K562 (cell line): Measurements from ENCODE around the gene IL17REL. TPM values are rescaled to one million over a fixed set of nuclear protein-coding genes. Genes with fewer than 3 reads are reported as not detected.
A peak's percentile ranks its signal among the peaks of the same experiment; 100 is the strongest.

Experiments
- ATAC-seq: fragments of 200-7000 bp; cut with Tn5 transposase; 3 replicates; pipeline ENCODE4 v1.9.1; 2020; ENCODE audit warnings: moderate library complexity
- BruUV-seq: library from RNA; stranded (reverse); fragments of 400-500 nt; replicated peaks from 2 replicates; lab custom pipeline; 2021; lab: Mats Ljungman, UMichigan
- CTCF ChIA-PET: fragments of 300-600 bp; formaldehyde crosslinking; extraction: SDS; loops from one replicate; lab custom pipeline; 2021; ENCODE audit warnings: low intra/inter-chr PET ratio; lab: Yijun Ruan, JAX
- POLR2A ChIA-PET: fragments of 300-600, 350-650 bp; sonication (Branson Sonifier 250); formaldehyde crosslinking; extraction: SDS; loops from one replicate; lab custom pipeline; 2021; ENCODE audit warnings: antibody characterized with exemption, inconsistent platforms; lab: Yijun Ruan, JAX
- DNase-seq, 4 experiments: peaks; one replicate each; pipeline versions ENCODE4 v3.0.0 to v3.0.0-alpha.2; 2011 to 2018; ENCODE audit warnings: low spot score in 3 of 4, mixed read lengths in 3 of 4; ENCODE audit errors: extremely low read depth in 1 of 4
- FAIRE-seq: peaks from 2 replicates; lab custom pipeline; 2011; peaks lifted over from hg19 to GRCh38; lab: Jason Lieb, UNC
- H2AFZ ChIP-seq: 2 replicates; pipeline ENCODE4 v1.6.0; 2011; ENCODE audit warnings: low read depth, low read length, control low read depth, inconsistent platforms
- H3K27ac ChIP-seq: fragments of 200-600 bp; 3 replicates; pipeline ENCODE4 v1.8.0; 2011; ENCODE audit warnings: low read depth, mild to moderate bottlenecking, control low read depth, inconsistent platforms, low read length, moderate library complexity, mixed read lengths; ENCODE audit errors: extremely low read depth
- H3K27me3 ChIP-seq, 2 experiments: fragments of 300-600 bp in 1 of 2; 2 replicates in 1 of 2; 3 replicates in 1 of 2; pipeline versions ENCODE4 v1.6.0 to v1.8.0; 2011; ENCODE audit warnings: inconsistent platforms in 2 of 2, low read length in 2 of 2, mild to moderate bottlenecking in 1 of 2, mixed read lengths in 1 of 2, moderate library complexity in 1 of 2; ENCODE audit not compliant: control insufficient read depth in 2 of 2, insufficient read depth in 2 of 2
- H3K36me3 ChIP-seq: fragments of 300-600 bp; 3 replicates; pipeline ENCODE4 v1.8.0; 2011; ENCODE audit warnings: mild to moderate bottlenecking, low read length, inconsistent platforms; ENCODE audit not compliant: control insufficient read depth, insufficient read depth
- H3K4me1 ChIP-seq, 2 experiments: fragments of 200-600 bp in 1 of 2; replicated peaks in 1 of 2; 2 replicates in 1 of 2; 3 replicates in 1 of 2; pipeline versions ENCODE4 v1.5.1 to v1.8.0; 2011; ENCODE audit warnings: inconsistent platforms in 2 of 2, low read length in 2 of 2, mild to moderate bottlenecking in 1 of 2, mixed read lengths in 1 of 2, moderate library complexity in 1 of 2; ENCODE audit not compliant: control insufficient read depth in 2 of 2, insufficient read depth in 2 of 2
- H3K4me2 ChIP-seq: 2 replicates; pipeline ENCODE4 v1.6.1; 2011; ENCODE audit warnings: low read length, control low read depth, inconsistent platforms, mixed read lengths; ENCODE audit not compliant: insufficient read depth
- H3K4me3 ChIP-seq: fragments of 200-600 bp; sonication (generic), shearing (Covaris generic); 2 replicates; pipeline ENCODE4 v1.5.1; 2016; ENCODE audit warnings: control low read depth, inconsistent platforms
- H3K79me2 ChIP-seq: fragments of 200-600 bp; 3 replicates; pipeline ENCODE4 v1.8.0; 2011; ENCODE audit warnings: low read length, inconsistent platforms; ENCODE audit not compliant: control insufficient read depth, insufficient read depth
- H3K9ac ChIP-seq, 2 experiments: 2 replicates each; pipeline versions ENCODE4 v1.6.0 to v1.6.1; 2011; ENCODE audit warnings: low read depth in 2 of 2, low read length in 2 of 2, control low read depth in 1 of 2, inconsistent platforms in 1 of 2, mild to moderate bottlenecking in 1 of 2, mixed read lengths in 1 of 2; ENCODE audit not compliant: insufficient read depth in 1 of 2
- H3K9me1 ChIP-seq: one replicate; pipeline ENCODE4 v1.6.0; 2011; ENCODE audit warnings: inconsistent platforms, mild to moderate bottlenecking, low read length, moderate library complexity; ENCODE audit not compliant: control insufficient read depth, insufficient read depth
- H3K9me3 ChIP-seq: replicated peaks from 2 replicates; pipeline ENCODE4 v1.5.1; 2011; ENCODE audit warnings: low read depth, low read length, inconsistent platforms; ENCODE audit not compliant: control insufficient read depth, insufficient read depth
- H4K20me1 ChIP-seq: replicated peaks from 2 replicates; pipeline ENCODE4 v1.6.1; 2011; ENCODE audit warnings: low read length, inconsistent platforms, mixed read lengths; ENCODE audit not compliant: control insufficient read depth, insufficient read depth
- CREB3 ChIP-seq: fragments of 450-650 bp; conservative IDR thresholded peaks from 2 replicates; pipeline ENCODE4 v1.6.1; 2016; ENCODE audit warnings: missing genetic modification characterization, low read depth, mild to moderate bottlenecking, missing compliant biosample characterization, moderate library complexity
- ETV6 ChIP-seq, 3 experiments: fragments of 150-350 bp in 1 of 3; sonication (generic) in 1 of 3; formaldehyde crosslinking in 1 of 3; IDR thresholded peaks; 2 replicates each; pipeline versions ENCODE4 v1.6.1 to v1.8.0; 2014 to 2022; ENCODE audit warnings: borderline replicate concordance in 2 of 3, low read depth in 2 of 3, antibody characterized with exemption in 1 of 3, low read length in 1 of 3, mild to moderate bottlenecking in 1 of 3, missing genetic modification reagents in 1 of 3
- KAT7 ChIP-seq: sonication (generic); formaldehyde crosslinking; IDR thresholded peaks from 2 replicates; pipeline ENCODE4 v1.8.0; 2022; ENCODE audit warnings: missing genetic modification reagents, mild to moderate bottlenecking, borderline replicate concordance
- MBD2 ChIP-seq: sonication (generic); IDR thresholded peaks from 2 replicates; pipeline ENCODE4 v1.6.1; 2016; ENCODE audit warnings: low read depth, borderline replicate concordance
- POU5F1 ChIP-seq: fragments of 150-350 bp; IDR thresholded peaks from 2 replicates; pipeline ENCODE4 v1.6.1; 2014; ENCODE audit warnings: borderline replicate concordance, low read length, low read depth, mild to moderate bottlenecking; ENCODE audit not compliant: partially characterized antibody
- PTTG1 ChIP-seq: fragments of 450-650 bp; IDR thresholded peaks from 2 replicates; pipeline ENCODE4 v1.6.1; 2016; ENCODE audit warnings: low read depth, mild to moderate bottlenecking, missing genetic modification characterization, missing compliant biosample characterization
- SETDB1 ChIP-seq: IDR thresholded peaks from one replicate; pipeline ENCODE4 v1.6.1; 2012; ENCODE audit warnings: low read length, control low read depth, inconsistent platforms
- ZNF197 ChIP-seq: fragments of 200-800 bp; sonication (Bioruptor generic); IDR thresholded peaks from 2 replicates; pipeline ENCODE4 v1.6.1; 2016; ENCODE audit warnings: low read depth, missing genetic modification characterization, missing compliant biosample characterization
- ZNF24 ChIP-seq: fragments of 450-650 bp; IDR thresholded peaks from 2 replicates; pipeline ENCODE4 v1.6.1; 2016
- ZNF766 ChIP-seq: fragments of 200-800 bp; sonication (Bioruptor generic); conservative IDR thresholded peaks from 2 replicates; pipeline ENCODE4 v1.6.1; 2016; ENCODE audit warnings: missing genetic modification characterization, missing compliant biosample characterization
- WGBS: fragments of 100-300 bp; shearing (Covaris generic); methylation state at CpG from one replicate; pipeline ENCODE4 v1.1.6; 2016; ENCODE audit warnings: low coverage, mixed read lengths; ENCODE audit not compliant: insufficient coverage; ENCODE audit errors: missing lambda C conversion rate; 5-methylcytosine and 5-hydroxymethylcytosine counted together
- in situ Hi-C: fragments of 300-500 bp; cut with MboI; formaldehyde crosslinking; loops from 4 replicates; pipeline ENCODE4 v1.15.0; 2018; ENCODE audit warnings: inconsistent platforms, mixed read lengths
- intact Hi-C: fragments of 100-400 bp; cut with micrococcal nuclease; formaldehyde crosslinking; loops from 2 replicates; pipeline ENCODE4 v1.14.2; 2022
- polyA plus RNA-seq, 8 experiments: library from polyadenylated mRNA; depleted of rRNA in 4 of 8; stranded (reverse) in 5 of 8; unstranded in 3 of 8; fragments of >200 nt; fragmentation: Nextera tagmentation in 2 of 8; fragmentation: Illumina TruSeq in 1 of 8; extraction: Ambion mirVana in 2 of 8; extraction: Trizol in 1 of 8; gene quantifications; 2 replicates each; pipeline versions ENCODE4 v1.2.1 to v1.2.3, GENCODE V29; 2011 to 2014; ENCODE audit warnings: inconsistent platforms in 1 of 8, missing spikeins in 1 of 8
- total RNA-seq, 7 experiments: library from RNA; depleted of rRNA in 6 of 7; stranded (reverse); fragments of >200 nt in 6 of 7; fragmentation: Illumina TruSeq in 2 of 7; extraction: Trizol in 2 of 7; gene quantifications; 2 replicates each; pipeline versions ENCODE4 v1.2.1 to v1.2.3, GENCODE V29; 2011 to 2021; ENCODE audit warnings: low replicate concordance in 1 of 7
- TF ChIP-seq, protein P1 (sequence below): fragments of 450-650 bp; IDR thresholded peaks from 2 replicates; pipeline ENCODE4 v1.6.1; 2017; ENCODE audit warnings: antibody characterized with exemption, mild to moderate bottlenecking

The IL17REL gene
- total and polyA plus RNA-seq, 9 of the 15 experiments (the other 6 are each of a cell fraction or from before 2014, with no cell fraction given) = 0.05 to 0.42 (median 0.11) TPM; not detected in 4

GRCh38 chr22:50014053-50014501, 1.5 kb upstream of the IL17REL start (continued):
- TF ChIP-seq KAT7 (no peak), POU5F1 (no peak), CREB3 (tag) (no peak)

- no peaks in the 10 kb centered on the region for H3K9me1 ChIP-seq
- ChIA-PET CTCF (interaction anchor here (1.1 to 2.4 kb wide), 2 partner anchors 80 to 82 kb away, joined by 3 to 12 read pairs; no protein-coding TSS in a partner anchor), POLR2A (interaction anchor here (0.6 to 1.0 kb wide), 2 partner anchors 16 to 660 kb away, joined by 3 read pairs; no protein-coding TSS in a partner anchor)
- no peak for ATAC-seq
- peaks cover 4% of the 10 kb centered on the region; the same call in 1 of the 2 replicates for H4K20me1 ChIP-seq
- peaks cover 0 to 64% of the 10 kb centered on the region in 2 experiments; a peak in 3 of 5 replicates for H3K4me1 ChIP-seq
- no peaks in the 10 kb centered on the region for H3K9me3 ChIP-seq
- 12% methylated on average over 11 of the region's 18 CpGs for WGBS
- no peak for FAIRE-seq
- no TSS peak for BruUV-seq
- no peak for DNase-seq
- H3K36me3 ChIP-seq = no peaks in the 10 kb centered on the region
- intact Hi-C loops (no loop called here), in situ Hi-C loops (no loop called here)
- no peak overlapping the region for H2AFZ ChIP-seq
- no peak overlapping the region for H3K4me3 ChIP-seq
- H3K79me2 ChIP-seq = no peaks in the 10 kb centered on the region
- no peak overlapping the region for H3K4me2 ChIP-seq
- H3K9ac ChIP-seq = 0 out of 4 replicates have a peak overlapping the region, but pooled peaks of 1 of the 2 experiments have one; percentile 17
- H3K27me3 ChIP-seq = peaks cover 0 to 22% of the 10 kb centered on the region in 2 experiments; a peak in 2 of 5 replicates
- H3K27ac ChIP-seq = no peak overlapping the region
- TF ChIP-seq ZNF766 (no peak), ZNF24 (no peak), MBD2 (no peak), ETV6 (IDR thresholded peaks at IDR 0.05; ENCODE audit: borderline replicate concordance in 1 of 2, low read depth in 2 of 2, low read length in 1 of 2) (no peak), ETV6 (CRISPR knock-in tag; IDR thresholded peaks at IDR 0.05; ENCODE audit: borderline replicate concordance) (no peak), SETDB1 (no peak), PTTG1 (tag) (no peak), ZNF197 (no peak)
- TF ChIP-seq, protein P1, sequence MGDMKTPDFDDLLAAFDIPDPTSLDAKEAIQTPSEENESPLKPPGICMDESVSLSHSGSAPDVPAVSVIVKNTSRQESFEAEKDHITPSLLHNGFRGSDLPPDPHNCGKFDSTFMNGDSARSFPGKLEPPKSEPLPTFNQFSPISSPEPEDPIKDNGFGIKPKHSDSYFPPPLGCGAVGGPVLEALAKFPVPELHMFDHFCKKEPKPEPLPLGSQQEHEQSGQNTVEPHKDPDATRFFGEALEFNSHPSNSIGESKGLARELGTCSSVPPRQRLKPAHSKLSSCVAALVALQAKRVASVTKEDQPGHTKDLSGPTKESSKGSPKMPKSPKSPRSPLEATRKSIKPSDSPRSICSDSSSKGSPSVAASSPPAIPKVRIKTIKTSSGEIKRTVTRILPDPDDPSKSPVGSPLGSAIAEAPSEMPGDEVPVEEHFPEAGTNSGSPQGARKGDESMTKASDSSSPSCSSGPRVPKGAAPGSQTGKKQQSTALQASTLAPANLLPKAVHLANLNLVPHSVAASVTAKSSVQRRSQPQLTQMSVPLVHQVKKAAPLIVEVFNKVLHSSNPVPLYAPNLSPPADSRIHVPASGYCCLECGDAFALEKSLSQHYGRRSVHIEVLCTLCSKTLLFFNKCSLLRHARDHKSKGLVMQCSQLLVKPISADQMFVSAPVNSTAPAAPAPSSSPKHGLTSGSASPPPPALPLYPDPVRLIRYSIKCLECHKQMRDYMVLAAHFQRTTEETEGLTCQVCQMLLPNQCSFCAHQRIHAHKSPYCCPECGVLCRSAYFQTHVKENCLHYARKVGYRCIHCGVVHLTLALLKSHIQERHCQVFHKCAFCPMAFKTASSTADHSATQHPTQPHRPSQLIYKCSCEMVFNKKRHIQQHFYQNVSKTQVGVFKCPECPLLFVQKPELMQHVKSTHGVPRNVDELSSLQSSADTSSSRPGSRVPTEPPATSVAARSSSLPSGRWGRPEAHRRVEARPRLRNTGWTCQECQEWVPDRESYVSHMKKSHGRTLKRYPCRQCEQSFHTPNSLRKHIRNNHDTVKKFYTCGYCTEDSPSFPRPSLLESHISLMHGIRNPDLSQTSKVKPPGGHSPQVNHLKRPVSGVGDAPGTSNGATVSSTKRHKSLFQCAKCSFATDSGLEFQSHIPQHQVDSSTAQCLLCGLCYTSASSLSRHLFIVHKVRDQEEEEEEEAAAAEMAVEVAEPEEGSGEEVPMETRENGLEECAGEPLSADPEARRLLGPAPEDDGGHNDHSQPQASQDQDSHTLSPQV = no peak
Measured at GRCh38 chr22:50011447-50012210, 936 bp downstream of the IL17REL start.
